HG03575 (cell line): Measurements from ENCODE around the gene LRMDA.

Source experiments
- ATAC-seq: cut with Tn5 transposase; IDR thresholded peaks from one replicate; pipeline ENCODE4 v1.9.1; 2021; ENCODE audit not compliant: unreplicated experiment, insufficient number of reproducible peaks, low FRiP score; ENCODE audit errors: extremely low read depth

The LRMDA gene

GRCh38 chr10:75950307-75950706, 518.9 kb downstream of the LRMDA start:
- no peak for ATAC-seq

DNA sequence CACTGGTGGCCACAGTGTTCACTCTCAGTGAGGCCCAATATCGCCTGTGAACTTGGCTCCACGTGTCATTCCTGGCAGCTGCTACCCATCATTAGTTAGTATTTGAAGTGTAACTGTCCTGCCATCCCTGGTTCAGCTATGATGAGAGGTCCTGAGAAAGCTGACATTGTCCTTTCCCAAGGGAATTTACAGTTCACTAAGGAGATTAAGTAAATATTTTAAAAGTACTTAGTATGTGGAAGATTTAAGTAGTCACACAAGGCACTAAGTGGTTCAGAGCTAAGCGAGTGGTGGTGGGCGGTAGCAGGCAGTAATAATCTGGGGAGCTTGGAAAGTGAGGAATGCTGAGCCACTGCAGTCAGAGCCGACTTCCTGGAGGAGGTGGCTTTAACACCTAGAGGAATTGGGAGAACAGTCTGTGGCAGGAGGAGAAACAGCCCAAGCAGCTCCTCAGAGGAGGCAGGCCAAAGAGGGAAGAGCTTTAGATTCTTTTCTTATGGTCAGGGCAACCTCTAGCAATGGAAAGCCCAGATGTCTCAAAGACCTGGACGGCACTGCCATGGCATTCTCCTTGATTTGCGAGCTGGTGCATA, 519.7 kb downstream of the LRMDA start:
- ATAC-seq = no peak

DNA sequence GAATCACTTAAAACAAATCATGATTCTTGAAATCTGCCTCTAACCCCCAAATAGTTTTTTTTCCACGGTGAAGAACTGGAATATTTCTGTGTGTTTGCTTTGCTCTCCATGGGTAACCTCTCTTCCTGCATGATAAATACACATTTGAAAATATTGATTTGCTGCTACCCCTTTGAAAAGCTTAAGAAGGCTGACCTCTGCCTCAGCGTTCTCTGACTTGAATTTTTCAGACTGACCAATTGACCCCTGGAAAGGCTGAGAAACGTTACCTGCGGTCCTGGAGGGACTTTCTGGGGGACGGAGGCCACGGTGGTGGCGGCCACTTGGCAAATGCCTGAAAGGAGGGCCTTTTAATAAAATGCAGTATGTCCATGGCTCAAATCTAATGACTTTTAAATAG, 520.2 kb downstream of the LRMDA start:
- no peak for ATAC-seq

- ATAC-seq = no peak
Measured at GRCh38 chr10:75952093-75952492, 520.7 kb downstream of the LRMDA start.

DNA sequence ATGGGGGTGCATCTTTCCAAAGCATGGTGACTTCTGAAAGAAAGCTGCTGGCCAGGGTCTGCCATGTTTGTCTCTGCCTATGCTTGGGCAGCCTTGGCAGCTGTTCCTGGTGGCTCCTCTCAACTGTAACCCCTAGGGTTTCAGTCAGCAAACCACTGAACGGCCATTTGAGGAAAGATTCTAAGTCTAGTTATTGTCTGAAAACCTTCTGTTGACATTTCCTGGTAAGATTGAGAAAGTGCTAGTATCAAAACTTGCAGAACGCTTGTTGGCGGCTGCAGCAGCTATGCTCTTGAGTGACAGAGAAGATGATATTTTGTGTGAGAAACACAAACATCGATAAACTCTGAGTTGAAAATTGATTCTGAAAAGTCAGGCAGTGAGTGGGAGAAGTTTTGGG, 523.1 kb downstream of the LRMDA start:
- no peak for ATAC-seq

DNA sequence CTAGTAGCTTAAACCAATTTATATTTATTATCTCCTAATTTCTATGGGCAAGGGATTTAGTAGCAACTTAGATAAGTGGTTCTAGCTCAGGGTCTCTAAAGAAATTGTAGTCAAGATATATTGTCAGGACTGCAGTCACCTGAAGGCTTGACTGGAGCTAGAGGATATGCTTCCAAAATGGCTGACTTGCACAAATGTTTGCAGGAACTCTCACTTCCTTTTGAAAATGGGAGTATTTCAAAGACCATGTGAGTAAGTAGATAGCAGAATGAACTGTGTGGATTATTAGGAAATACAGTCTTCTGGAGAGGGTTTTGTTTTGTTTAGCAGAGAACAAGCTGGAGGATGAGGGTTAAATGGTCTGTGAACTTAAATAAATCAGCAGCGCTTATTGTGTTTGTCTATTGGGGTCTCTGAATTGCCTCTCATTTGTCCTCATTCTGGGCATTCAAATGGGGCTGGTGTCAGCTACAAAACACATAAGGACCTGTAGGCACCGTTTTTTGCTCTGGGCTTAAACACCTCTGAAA, 524.6 kb downstream of the LRMDA start:
- no peak for ATAC-seq

- ATAC-seq = no peak
Measured at GRCh38 chr10:75956624-75957023, 525.2 kb downstream of the LRMDA start.

GRCh38 chr10:75957314-75958120, 526.1 kb downstream of the LRMDA start:
- no peak for ATAC-seq

GRCh38 chr10:75959209-75959608, 527.8 kb downstream of the LRMDA start:
- ATAC-seq = no peak

DNA sequence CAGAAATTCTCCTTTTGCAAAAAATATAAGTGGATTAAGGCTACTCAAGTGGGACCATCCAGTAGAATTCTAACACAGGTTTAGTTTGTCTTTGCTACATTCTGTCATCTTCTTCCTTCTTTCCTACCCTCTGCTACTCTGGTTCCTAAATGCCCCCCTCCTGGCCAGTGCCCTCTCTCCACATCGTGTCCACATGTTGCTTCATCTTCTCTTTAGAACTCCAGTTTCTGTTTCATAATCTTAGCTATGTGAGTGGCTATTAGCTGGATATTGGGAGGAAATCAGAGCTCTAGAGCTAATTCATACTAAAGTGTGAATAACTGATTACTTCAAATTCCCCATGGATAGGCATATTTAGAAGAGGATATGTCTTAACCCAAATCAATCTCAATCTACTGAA, 528.5 kb downstream of the LRMDA start:
- ATAC-seq = no peak

- ATAC-seq = no peak
Measured at GRCh38 chr10:75962395-75963061, 531.1 kb downstream of the LRMDA start.

DNA sequence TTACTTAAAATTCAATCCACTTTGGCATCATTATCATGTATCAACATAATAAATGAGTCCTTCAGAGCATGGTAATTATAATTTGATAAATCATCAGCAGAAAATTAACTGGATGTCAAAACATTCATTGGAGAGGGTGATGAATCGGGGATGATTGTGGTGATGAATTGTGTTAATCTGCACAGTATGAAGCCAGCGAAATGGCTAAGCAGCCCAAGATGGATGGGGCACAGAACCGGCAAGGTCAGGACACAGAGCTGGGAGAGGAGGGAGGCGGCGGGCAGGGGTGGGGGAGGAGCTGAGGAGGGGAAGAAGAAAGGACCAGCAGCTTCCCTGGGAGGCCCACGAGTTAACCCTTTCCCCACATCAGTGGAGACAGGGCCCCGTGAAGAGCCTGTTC, 536.1 kb downstream of the LRMDA start:
- ATAC-seq = no peak

DNA sequence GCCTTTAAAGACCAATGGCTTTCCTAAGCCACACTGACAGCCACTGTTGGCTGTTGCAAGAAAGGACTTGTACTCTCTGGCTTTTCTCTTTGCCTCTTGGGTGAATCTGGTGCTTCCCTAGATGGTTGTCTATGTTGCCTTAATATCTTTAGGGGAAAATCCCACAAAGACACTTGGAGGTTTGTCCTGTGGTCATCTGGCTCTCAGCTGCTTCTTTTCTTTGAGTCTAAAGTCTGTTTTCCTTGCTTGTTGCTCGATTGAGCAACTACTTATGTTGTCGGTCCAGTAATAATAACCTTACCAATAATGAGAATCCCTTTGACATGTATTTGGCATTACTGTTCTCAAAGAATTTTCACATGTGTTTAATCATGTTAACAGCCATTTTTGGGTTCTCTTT, 537.6 kb downstream of the LRMDA start:
- no peak for ATAC-seq

- ATAC-seq = no peak
Measured at GRCh38 chr10:75971402-75972211, 540.2 kb downstream of the LRMDA start.

DNA sequence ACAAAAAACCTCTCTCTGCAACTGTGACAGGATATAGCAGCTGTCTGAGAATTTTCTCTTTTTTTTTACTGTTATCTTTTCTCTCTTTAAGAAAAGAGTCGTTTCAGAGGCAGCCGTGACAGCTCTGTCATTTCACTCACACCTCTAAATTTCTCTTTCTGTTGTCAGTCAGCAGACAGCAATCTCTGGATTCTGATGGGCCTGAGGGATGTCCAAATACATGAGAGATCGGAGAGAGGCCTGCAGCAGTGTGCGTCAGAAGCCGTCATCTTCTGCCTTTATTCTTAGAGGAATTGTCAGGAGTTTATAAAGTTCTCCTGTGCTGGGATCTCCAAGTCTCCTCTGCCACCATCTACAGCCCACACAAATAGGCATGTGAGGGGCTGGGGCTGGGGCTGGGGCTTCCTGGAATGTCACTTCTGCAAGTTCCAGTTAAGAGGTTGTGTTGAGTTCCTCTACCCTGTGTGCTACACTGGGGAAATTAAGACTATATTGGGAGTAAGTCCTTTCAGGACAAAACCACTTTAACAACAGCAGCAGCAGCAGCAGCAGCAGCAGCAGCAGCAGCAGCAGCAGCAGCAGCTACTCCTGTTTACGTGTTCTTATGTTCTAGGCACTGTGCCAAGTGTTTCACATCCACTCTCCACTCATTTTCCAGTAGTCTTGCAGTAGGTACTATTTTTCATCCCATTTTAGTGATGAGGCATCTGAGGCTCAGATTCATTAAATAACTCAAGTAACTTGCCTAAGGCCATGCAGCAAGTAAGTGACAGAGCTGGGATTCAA, 541.3 kb downstream of the LRMDA start:
- no peak for ATAC-seq

- no peak for ATAC-seq
Measured at GRCh38 chr10:75974080-75974479, 542.7 kb downstream of the LRMDA start.

DNA sequence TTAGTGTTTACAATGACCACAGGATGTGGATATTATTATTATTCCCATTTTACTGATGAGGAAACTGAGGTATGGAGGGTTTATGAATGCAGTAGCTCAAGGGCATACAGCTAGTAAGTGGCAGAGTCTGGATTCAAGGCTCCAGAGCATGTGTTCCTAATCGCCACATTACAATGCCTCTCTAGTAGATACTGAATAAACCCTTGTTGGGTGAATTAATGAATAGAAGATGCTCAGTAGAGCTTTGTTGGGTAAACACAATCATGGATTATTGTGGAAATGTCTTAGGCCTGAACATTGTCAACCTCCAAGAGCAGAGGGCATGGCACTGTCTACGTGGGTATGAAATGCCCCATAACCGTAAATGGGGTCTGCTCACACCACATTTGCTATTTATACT, 545.3 kb downstream of the LRMDA start:
- ATAC-seq = no peak

DNA sequence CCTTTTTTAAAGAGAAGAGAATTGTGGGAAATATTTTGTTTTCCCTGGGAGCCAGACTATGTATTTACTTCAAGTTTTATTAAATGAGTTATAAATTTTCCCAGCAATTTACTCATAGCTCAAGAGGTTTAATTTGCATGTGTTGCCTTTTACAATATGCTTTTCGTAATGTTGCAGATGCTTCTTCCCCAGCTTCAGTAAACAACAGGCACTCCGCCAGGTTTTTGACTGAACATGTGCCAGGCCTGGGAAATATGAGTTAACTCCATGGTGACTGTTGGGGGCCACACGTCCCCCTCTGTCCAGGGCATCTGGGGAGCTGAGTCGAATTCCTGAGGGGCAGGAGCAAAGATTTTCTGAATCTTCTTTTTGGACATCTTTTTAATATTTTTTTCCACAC, 545.7 kb downstream of the LRMDA start:
- ATAC-seq = no peak

GRCh38 chr10:75978213-75978612, 546.8 kb downstream of the LRMDA start:
- no peak for ATAC-seq
